CD14-positive monocyte (primary cell): Measurements from ENCODE around the gene HMCN2. TPM values are rescaled to one million over a fixed set of nuclear protein-coding genes. Genes with fewer than 3 reads are reported as not detected.

Source experiments
- DNase-seq, 3 donors: peaks; one replicate each; pipeline ENCODE4 v3.0.0-alpha.2; 2011 to 2022
- H2AFZ ChIP-seq: 2 replicates; pipeline ENCODE4 v1.6.0; 2012; ENCODE audit warnings: mild to moderate bottlenecking, low read depth, low read length, inconsistent platforms; ENCODE audit not compliant: insufficient read depth, poor library complexity, severe bottlenecking
- H3K27ac ChIP-seq, 2 donors: 1 replicate in 1 of 2; 2 replicates in 1 of 2; pipeline ENCODE4 v1.5.1; 2012 to 2013; ENCODE audit warnings: low read length in 2 of 2, control low read depth in 1 of 2, inconsistent platforms in 1 of 2, low read depth in 1 of 2, mild to moderate bottlenecking in 1 of 2
- H3K27me3 ChIP-seq, 2 donors: one replicate each; pipeline versions ENCODE4 v1.6.0 to v1.6.1; 2011 to 2013; ENCODE audit warnings: low read length in 2 of 2; ENCODE audit not compliant: control insufficient read depth in 2 of 2, insufficient read depth in 2 of 2
- H3K36me3 ChIP-seq, 2 donors: replicated peaks in 1 of 2; 1 replicate in 1 of 2; 2 replicates in 1 of 2; pipeline versions ENCODE4 v1.5.1 to v1.6.1; 2012 to 2013; ENCODE audit warnings: low read length in 2 of 2, control low read depth in 1 of 2, inconsistent platforms in 1 of 2, mild to moderate bottlenecking in 1 of 2; ENCODE audit not compliant: insufficient read depth in 2 of 2, control insufficient read depth in 1 of 2
- H3K4me1 ChIP-seq, 2 donors: 1 replicate in 1 of 2; 2 replicates in 1 of 2; pipeline versions ENCODE4 v1.5.1 to v1.6.1; 2012 to 2013; ENCODE audit warnings: low read length in 2 of 2, control low read depth in 1 of 2, inconsistent platforms in 1 of 2, mild to moderate bottlenecking in 1 of 2, moderate library complexity in 1 of 2; ENCODE audit not compliant: insufficient read depth in 2 of 2, control insufficient read depth in 1 of 2
- H3K4me2 ChIP-seq: replicated peaks from 2 replicates; pipeline ENCODE3; 2012; ENCODE audit warnings: low read length, moderate library complexity, mild to moderate bottlenecking; ENCODE audit not compliant: poor library complexity, severe bottlenecking; ENCODE audit errors: extremely low read depth
- H3K4me3 ChIP-seq, 3 experiments: fragments of 200-600 bp in 1 of 3; sonication (generic) in 1 of 3; replicated peaks in 1 of 3; 1 replicate in 2 of 3; 2 replicates in 1 of 3; pipeline ENCODE4 v1.5.1; 2011 to 2013; ENCODE audit warnings: low read length in 3 of 3, mild to moderate bottlenecking in 3 of 3, control low read depth in 2 of 3, low read depth in 2 of 3, inconsistent platforms in 1 of 3, moderate library complexity in 1 of 3
- H3K79me2 ChIP-seq: 2 replicates; pipeline ENCODE4 v1.6.0; 2012; ENCODE audit warnings: mild to moderate bottlenecking, control low read depth, inconsistent platforms, low read length, moderate library complexity; ENCODE audit not compliant: insufficient read depth
- H3K9ac ChIP-seq: 2 replicates; pipeline ENCODE4 v1.6.0; 2017; ENCODE audit warnings: low read length, mild to moderate bottlenecking; ENCODE audit not compliant: insufficient read depth, poor library complexity, severe bottlenecking
- H3K9me3 ChIP-seq, 2 donors: replicated peaks in 1 of 2; 1 replicate in 1 of 2; 2 replicates in 1 of 2; pipeline versions ENCODE4 v1.5.1 to v1.6.1; 2012 to 2013; ENCODE audit warnings: low read length in 2 of 2, control low read depth in 1 of 2; ENCODE audit not compliant: control insufficient read depth in 1 of 2, insufficient read depth in 1 of 2
- H4K20me1 ChIP-seq: 2 replicates; pipeline ENCODE4 v1.6.0; 2012; ENCODE audit warnings: mild to moderate bottlenecking, low read length, control low read depth, moderate library complexity; ENCODE audit not compliant: insufficient read depth
- H3K27ac Mint-ChIP-seq, 7 donors: one replicate each; pipeline ENCODE4 v1.8.0; 2020; ENCODE audit warnings: mild to moderate bottlenecking in 7 of 7, mixed read lengths in 7 of 7, moderate library complexity in 6 of 7, inconsistent platforms in 2 of 7
- H3K27me3 Mint-ChIP-seq, 3 donors: one replicate each; pipeline ENCODE4 v1.8.0; 2021 to 2022; ENCODE audit warnings: low read depth in 3 of 3, mild to moderate bottlenecking in 3 of 3, mixed read lengths in 3 of 3, moderate library complexity in 3 of 3, inconsistent platforms in 1 of 3
- H3K36me3 Mint-ChIP-seq, 2 donors: one replicate each; pipeline ENCODE4 v1.8.0; 2020; ENCODE audit warnings: mixed read lengths in 2 of 2, inconsistent platforms in 1 of 2, mild to moderate bottlenecking in 1 of 2
- H3K4me1 Mint-ChIP-seq: one replicate; pipeline ENCODE4 v1.8.0; 2020; ENCODE audit warnings: mild to moderate bottlenecking, mixed read lengths
- H3K4me3 Mint-ChIP-seq, 2 donors: one replicate each; pipeline ENCODE4 v1.8.0; 2020; ENCODE audit warnings: mild to moderate bottlenecking in 2 of 2, mixed read lengths in 2 of 2, moderate library complexity in 1 of 2
- H3K9me3 Mint-ChIP-seq, 7 donors: one replicate each; pipeline ENCODE4 v1.8.0; 2020 to 2022; ENCODE audit warnings: mixed read lengths in 7 of 7, mild to moderate bottlenecking in 6 of 7, moderate library complexity in 6 of 7, inconsistent platforms in 2 of 7
- CTCF ChIP-seq: fragments of 200-600 bp; IDR thresholded peaks from one replicate; pipeline ENCODE4 v1.8.0; 2022; ENCODE audit warnings: antibody characterized with exemption, mild to moderate bottlenecking
- WGBS: methylation state at CpG from one replicate; pipeline ENCODE4 v1.1.5; 2013; ENCODE audit warnings: missing lambda C conversion rate; ENCODE audit not compliant: insufficient coverage; 5-methylcytosine and 5-hydroxymethylcytosine counted together
- intact Hi-C, 2 donors: fragments of 100-400 bp; cut with micrococcal nuclease; formaldehyde crosslinking; loops; one replicate each; pipeline versions ENCODE4 v1.15.0 to v1.15.1; 2023
- polyA plus RNA-seq, 3 donors: library from polyadenylated mRNA; depleted of rRNA in 1 of 3; unstranded in 2 of 3; stranded (reverse) in 1 of 3; fragments of 300-500 nt in 2 of 3; fragments of >200 nt in 1 of 3; fragmentation: Illumina TruSeq in 2 of 3; gene quantifications; 1 replicate in 2 of 3; 2 replicates in 1 of 3; pipeline ENCODE4 v1.2.3, GENCODE V29; 2012 to 2021

HMCN2 gene
- polyA plus RNA-seq, 3 donors, result not detected

DNA sequence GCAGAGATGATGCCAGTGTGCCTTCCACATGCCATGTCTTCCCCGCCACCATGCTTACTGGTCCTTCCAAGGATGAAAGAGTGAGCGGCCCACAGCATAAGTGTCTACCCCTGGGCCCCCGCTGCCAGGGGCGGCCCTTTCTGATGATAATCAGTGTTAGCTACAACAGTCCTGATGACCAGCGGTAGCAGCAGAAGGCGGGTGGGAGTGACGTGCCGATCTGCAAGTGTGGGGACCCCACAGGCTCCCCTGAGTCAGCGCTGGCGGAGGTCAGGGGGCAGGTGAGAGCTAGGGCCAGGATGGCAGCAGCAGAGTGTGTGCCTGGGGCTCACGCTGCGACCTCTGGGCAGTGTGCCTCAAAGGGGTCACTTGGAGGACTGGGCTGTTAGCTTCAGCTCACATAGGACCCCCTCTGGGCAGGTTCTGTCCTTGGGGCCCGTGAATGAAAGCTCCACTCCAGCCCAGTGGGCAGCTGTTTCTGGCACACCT is 80.4 kb downstream of the HMCN2 start:
- whole genome bisulfite sequencing, result 87% methylated on average over 13 of the region's 13 CpGs
- Mint-ChIP-seq H3K4me1 (no peaks in the 10 kb centered on the region), H3K27me3 (peaks cover 0 to 5% (median 3%) of the 10 kb centered on the region in 3 donors), H3K36me3 (no peaks in the 10 kb centered on the region), H3K4me3 (no peak overlapping the region), H3K9me3 (peaks cover 0 to 2% (median 0%) of the 10 kb centered on the region in 7 donors), H3K27ac (no peak overlapping the region)
- Histone ChIP-seq H4K20me1 (no peaks in the 10 kb centered on the region), H3K79me2 (no peaks in the 10 kb centered on the region), H3K9me3 (no peaks in the 10 kb centered on the region), H3K4me2 (no peak overlapping the region), H3K4me3 (no peak overlapping the region), H3K36me3 (no peaks in the 10 kb centered on the region), H3K27ac (no peak overlapping the region), H3K9ac (no peak overlapping the region), H3K4me1 (no peaks in the 10 kb centered on the region), H2AFZ (no peak overlapping the region), H3K27me3 (no peaks in the 10 kb centered on the region)
- TF ChIP-seq CTCF, result no peak
- DNase-seq, result no peak
- intact Hi-C loops, result no loop called here

- no peaks in the 10 kb centered on the region for H4K20me1 ChIP-seq
- Mint-ChIP-seq H3K4me1 (no peaks in the 10 kb centered on the region), H3K27me3 (peaks cover 0 to 5% (median 3%) of the 10 kb centered on the region in 3 donors), H3K9me3 (peaks cover 0 to 2% (median 0%) of the 10 kb centered on the region in 7 donors), H3K36me3 (no peaks in the 10 kb centered on the region), H3K27ac (no peak overlapping the region), H3K4me3 (no peak overlapping the region)
- DNase-seq, result no peak
- H2AFZ ChIP-seq, result no peak overlapping the region
- TF ChIP-seq CTCF, result no peak
- no peaks in the 10 kb centered on the region for H3K36me3 ChIP-seq
- H3K27ac ChIP-seq, result no peak overlapping the region
- no peak overlapping the region for H3K4me2 ChIP-seq
- H3K4me1 ChIP-seq, result no peaks in the 10 kb centered on the region
- H3K4me3 ChIP-seq, result no peak overlapping the region
- H3K9ac ChIP-seq, result no peak overlapping the region
- no peaks in the 10 kb centered on the region for H3K9me3 ChIP-seq
- WGBS, result 85% methylated on average over 14 of the region's 14 CpGs
- intact Hi-C loops, result no loop called here
- no peaks in the 10 kb centered on the region for H3K79me2 ChIP-seq
- H3K27me3 ChIP-seq, result no peaks in the 10 kb centered on the region
Measured at GRCh38 chr9:130346431-130346830, 80.9 kb downstream of the HMCN2 start.
